ENCODE data around the gene DNAJA3. TPM values are rescaled to one million over a fixed set of nuclear protein-coding genes. Genes with fewer than 3 reads are reported as not detected.

DNAJA3 gene
- total and polyA plus RNA-seq, 5 donors, result 40.4 to 54.0 (median 48.4) TPM

DNA sequence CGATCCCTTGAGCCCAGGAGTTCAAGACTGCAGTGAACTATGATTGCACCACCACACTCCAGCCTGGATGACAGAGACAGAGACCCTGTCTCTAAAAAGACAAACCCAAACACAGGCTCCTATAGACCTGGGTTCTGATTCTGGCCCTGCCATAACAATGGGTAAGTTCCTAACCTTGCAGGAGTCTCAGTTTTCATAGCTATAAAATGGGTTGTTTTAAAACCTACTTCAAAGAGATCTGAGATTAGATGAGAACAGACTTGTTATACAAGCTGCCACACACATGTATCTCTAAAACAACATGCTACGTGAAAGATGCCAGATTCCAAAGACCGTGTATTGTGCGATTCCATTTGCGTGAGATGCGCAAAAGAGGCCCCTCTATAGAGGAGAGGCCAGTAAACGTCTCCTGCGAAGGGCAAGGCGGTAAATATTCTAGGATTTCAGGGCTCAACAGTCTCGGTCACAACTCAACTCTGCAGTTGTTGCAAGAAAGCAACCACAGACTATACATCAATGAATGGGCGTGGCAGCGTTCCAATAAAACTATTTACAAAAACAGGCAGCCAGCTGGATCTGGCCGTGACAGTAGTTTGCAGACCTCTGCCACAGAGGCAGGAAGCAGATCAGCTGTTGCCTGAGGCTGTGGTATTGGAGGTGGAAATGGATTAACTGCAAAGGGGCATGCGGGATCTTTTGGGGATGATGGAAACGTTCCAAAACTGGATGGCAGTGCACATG is 15.2 kb upstream of the DNAJA3 start:
- intact Hi-C loops (cut with DNase I), result no loop called here
- Histone ChIP-seq H3K4me3 (ENCODE audit: low read length) (no peak overlapping the region), H3K27ac (ENCODE audit: low read length) (no peak overlapping the region), H3K27me3 (ENCODE audit: control insufficient read depth, insufficient read depth) (no peaks in the 10 kb centered on the region), H3K9me3 (ENCODE audit: control insufficient read depth, low read length) (no peaks in the 10 kb centered on the region), H3K4me1 (ENCODE audit: control insufficient read depth, insufficient read depth, low read length) (peaks cover 3% of the 10 kb centered on the region)
- peak; percentile 45 to 81 (median 65) for DNase-seq
- 61% methylated on average over 15 of the region's 15 CpGs for WGBS
- peak in 1 of 2 donors; percentile 2 for ATAC-seq

DNA sequence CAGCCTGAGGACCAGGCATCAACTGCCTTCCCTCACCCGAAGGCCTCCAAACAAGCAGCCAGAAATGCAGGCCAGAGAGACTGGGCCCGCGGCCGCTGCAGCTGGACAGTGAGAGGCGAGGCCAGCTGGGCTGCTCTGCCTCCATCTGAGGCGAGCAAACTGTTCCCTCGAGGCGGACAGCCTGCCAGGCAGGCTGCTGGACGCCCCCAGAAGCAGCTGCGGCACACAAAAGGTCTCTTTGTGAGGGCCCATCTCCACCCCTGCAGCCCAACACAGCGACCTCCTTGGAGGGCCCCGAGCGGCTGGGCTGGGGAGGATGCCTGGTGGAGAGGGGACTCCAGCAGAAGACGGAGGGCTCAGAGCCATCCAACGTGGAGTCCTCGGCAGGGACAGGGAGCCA is 14.0 kb upstream of the DNAJA3 start:
- intact Hi-C loops (cut with DNase I), result no loop called here
- 57% methylated on average over 16 of the region's 16 CpGs for WGBS
- H3K9me3 ChIP-seq (ENCODE audit: control insufficient read depth, low read length), result no peaks in the 10 kb centered on the region
- H3K27ac ChIP-seq (ENCODE audit: low read length), result no peak overlapping the region
- ATAC-seq (peak; percentile 52 to 74), DNase-seq (peak; percentile 87 to 96 (median 94))
- no peaks in the 10 kb centered on the region for H3K27me3 ChIP-seq (ENCODE audit: control insufficient read depth, insufficient read depth)
- peaks cover 3% of the 10 kb centered on the region for H3K4me1 ChIP-seq (ENCODE audit: control insufficient read depth, insufficient read depth, low read length)
- no peak overlapping the region for H3K4me3 ChIP-seq (ENCODE audit: low read length)

DNA sequence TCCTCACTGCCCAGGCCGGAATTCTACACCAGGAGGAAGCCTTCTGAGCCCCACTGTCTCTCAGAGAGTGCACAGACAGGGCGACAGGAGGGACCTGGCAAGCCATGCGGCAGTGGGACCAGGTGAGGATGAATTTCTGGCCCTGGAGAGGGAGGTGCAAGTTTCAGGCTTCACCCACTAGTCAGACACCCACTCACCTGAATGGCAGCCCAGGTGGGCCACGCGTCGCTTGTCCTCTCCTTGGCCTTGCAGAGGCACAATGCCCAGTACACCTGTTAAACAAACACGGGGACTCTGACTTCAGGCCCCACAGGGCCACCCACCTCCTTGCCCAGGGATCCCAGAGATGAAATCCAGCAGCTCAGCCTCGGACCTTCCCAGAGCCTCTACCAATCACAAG is 13.5 kb upstream of the DNAJA3 start:
- 78% methylated on average over 8 of the region's 8 CpGs for WGBS
- no peaks in the 10 kb centered on the region for H3K9me3 ChIP-seq (ENCODE audit: control insufficient read depth, low read length)
- no peak overlapping the region for H3K27ac ChIP-seq (ENCODE audit: low read length)
- H3K4me1 ChIP-seq (ENCODE audit: control insufficient read depth, insufficient read depth, low read length), result peaks cover 3% of the 10 kb centered on the region
- no peak for ATAC-seq
- H3K4me3 ChIP-seq (ENCODE audit: low read length), result no peak overlapping the region
- H3K27me3 ChIP-seq (ENCODE audit: control insufficient read depth, insufficient read depth), result no peaks in the 10 kb centered on the region
- intact Hi-C loops (cut with DNase I), result no loop called here
- no peak for DNase-seq

DNA sequence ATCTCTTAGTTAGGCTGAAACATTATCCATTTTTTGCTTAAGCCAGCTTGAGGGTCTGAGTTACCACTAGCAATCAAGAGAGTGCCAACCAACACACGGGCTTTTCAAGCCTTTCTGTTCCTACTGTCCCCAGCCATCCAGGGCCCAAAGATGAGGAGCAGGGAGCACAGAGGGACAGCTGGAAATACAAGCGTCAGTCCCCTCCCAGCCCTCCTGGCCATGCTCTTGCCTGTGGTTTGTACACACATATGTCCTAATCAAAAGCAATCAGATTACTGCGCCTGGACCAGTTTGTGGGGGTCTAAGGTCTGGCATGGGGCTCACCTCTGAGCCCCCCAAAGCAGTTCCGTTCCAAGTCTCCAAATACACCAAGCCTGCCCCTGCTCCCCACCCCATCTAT is 12.8 kb upstream of the DNAJA3 start:
- peaks cover 3% of the 10 kb centered on the region for H3K4me1 ChIP-seq (ENCODE audit: control insufficient read depth, insufficient read depth, low read length)
- WGBS, result 93% methylated on average over 4 of the region's 4 CpGs
- no peak for ATAC-seq

DNA sequence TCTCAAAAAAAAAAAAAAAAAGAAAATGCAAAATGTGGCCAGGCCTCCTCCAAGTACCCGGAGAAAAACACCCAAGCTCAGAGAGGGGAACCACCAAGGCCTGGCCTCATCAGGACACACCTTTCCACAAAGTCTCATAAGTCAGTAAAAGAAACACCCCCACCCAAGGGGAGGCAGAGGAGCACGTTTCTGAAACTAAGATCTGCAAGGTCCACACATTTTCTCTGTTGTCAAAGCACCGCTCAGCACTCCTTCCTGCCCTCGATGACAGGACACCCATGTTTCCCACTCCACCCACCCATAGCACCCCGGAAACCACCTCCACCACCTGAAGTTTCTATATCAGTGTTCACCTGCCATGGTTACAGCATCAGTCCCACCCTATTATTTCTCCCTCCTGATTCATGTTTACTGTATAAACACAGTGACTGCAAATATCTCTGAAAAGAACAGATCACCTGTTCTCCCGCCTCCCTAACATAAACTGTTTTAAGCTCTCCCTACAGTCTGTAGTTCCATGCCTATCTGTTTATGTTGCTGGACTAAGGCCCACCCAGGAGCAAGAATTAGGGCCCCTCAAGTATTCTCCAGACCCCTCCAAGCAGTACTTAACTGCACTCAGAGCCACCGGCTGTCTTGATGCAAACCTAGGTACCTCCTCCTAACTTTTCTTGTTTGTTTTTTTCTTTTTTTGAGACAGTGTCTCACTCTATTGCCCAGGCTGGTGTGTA is 11.3 kb upstream of the DNAJA3 start:
- intact Hi-C loops (cut with DNase I), result no loop called here
- WGBS, result 89% methylated on average over 7 of the region's 7 CpGs
- Histone ChIP-seq H3K4me1 (ENCODE audit: control insufficient read depth, insufficient read depth, low read length) (peaks cover 3% of the 10 kb centered on the region), H3K4me3 (ENCODE audit: low read length) (no peak overlapping the region), H3K27ac (ENCODE audit: low read length) (no peak overlapping the region), H3K9me3 (ENCODE audit: control insufficient read depth, low read length) (no peaks in the 10 kb centered on the region), H3K27me3 (ENCODE audit: control insufficient read depth, insufficient read depth) (no peaks in the 10 kb centered on the region)
- ATAC-seq, result no peak
- no peak for DNase-seq

More for the DNA sequence above, 12.8 kb upstream of the DNAJA3 start:
- DNase-seq, result no peak
- intact Hi-C loops (cut with DNase I), result no loop called here
- no peaks in the 10 kb centered on the region for H3K27me3 ChIP-seq (ENCODE audit: control insufficient read depth, insufficient read depth)
- H3K27ac ChIP-seq (ENCODE audit: low read length), result no peak overlapping the region
- H3K4me3 ChIP-seq (ENCODE audit: low read length), result no peak overlapping the region
- no peaks in the 10 kb centered on the region for H3K9me3 ChIP-seq (ENCODE audit: control insufficient read depth, low read length)

DNA sequence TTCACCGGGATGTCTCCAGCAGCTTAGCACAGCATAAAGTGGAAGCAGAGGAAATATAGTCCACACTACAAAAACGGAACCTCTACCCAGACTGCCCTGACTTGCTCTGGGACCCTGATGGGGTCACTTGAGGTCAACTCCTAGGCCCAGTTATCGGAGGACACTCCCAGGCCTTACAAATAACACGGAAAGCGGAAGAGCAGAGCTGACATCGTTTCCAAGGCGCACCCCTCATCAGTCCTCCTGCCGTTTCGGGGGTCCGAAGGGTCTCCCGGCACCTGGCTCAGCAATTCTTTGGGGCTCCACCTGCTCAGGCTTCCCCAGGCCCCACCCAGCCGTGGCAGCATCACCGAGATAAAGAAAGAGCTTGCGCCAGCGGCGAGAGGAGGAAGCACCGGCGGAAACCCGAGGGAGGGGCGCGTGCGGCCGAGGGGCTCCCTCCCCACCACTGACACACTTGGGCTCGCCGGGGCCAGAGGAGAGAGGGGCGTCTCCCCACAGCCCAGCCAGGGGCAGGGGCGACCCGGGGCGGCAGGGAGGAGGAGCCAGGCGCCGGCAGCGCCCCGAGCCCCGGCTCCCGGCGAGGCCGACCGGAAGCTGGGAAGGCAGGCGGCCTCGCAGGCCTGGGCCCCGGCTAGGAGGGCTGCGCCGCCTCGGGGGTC is 10.0 kb upstream of the DNAJA3 start:
- intact Hi-C loops (cut with DNase I), result no loop called here
- peaks cover 3% of the 10 kb centered on the region for H3K4me1 ChIP-seq (ENCODE audit: control insufficient read depth, insufficient read depth, low read length)
- H3K4me3 ChIP-seq (ENCODE audit: low read length), result peak overlapping the region; percentile 91
- no peaks in the 10 kb centered on the region for H3K27me3 ChIP-seq (ENCODE audit: control insufficient read depth, insufficient read depth)
- WGBS, result 2% methylated on average over 44 of the region's 44 CpGs
- H3K9me3 ChIP-seq (ENCODE audit: control insufficient read depth, low read length), result no peaks in the 10 kb centered on the region
- ATAC-seq (peak; percentile 3 to 49), DNase-seq (peak; percentile 59 to 85 (median 84))
- H3K27ac ChIP-seq (ENCODE audit: low read length), result peak overlapping the region; percentile 9

DNA sequence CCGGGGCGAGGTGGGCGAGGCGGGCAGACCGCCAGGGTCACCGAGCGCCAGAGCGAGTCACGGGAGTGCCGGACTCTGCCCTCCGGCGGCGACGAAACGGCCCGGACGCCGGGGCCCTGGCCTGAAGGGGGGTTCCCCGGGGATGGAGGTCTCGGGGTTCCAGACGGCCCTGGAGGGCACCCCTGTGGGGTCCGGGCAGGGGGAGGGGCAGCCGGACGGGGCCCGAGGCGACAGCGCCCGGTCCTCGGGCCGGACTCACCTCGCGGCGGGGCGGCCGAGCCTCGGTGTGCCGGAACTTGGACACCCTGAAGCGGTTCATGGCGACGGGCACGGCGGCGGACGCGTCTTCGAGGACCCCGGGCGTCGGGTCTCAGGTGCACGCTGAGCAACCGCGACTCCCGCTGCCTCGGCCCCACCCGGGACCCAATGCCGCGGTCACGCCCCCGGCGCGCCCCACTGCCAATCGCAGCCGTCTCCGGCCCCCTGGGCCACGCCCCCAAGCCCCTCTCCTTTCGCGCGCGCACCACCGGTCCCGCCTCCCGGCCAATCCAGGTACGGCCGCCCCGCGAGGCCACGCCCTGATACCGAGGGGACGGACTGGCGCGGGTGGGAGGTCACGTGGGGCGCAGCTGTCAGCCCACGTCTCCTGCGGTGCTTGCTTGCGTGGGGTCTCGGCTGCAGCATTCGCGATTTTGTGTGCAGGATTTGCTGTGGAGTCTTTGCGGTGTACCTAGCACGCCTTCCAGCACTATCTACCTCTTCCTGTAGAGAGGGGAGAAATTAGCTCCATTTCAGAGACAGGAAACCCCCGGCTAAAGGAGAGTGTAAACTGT is 9.3 kb upstream of the DNAJA3 start, which contains the start of gene CORO7:
TSS of gene CORO7 (minus strand) at position 397 of the 833 bp plus-strand sequence. CDS start at position 319, 78 bp downstream.
- WGBS, result under 1% methylated on average over 91 of the region's 92 CpGs
- DNase-seq (peak; percentile 98 to 99 (median 99)), ATAC-seq (peak; percentile 95 to 96)
- peaks cover 3% of the 10 kb centered on the region for H3K4me1 ChIP-seq (ENCODE audit: control insufficient read depth, insufficient read depth, low read length)
- peak within 1 kb of the TSS; percentile 91 for H3K4me3 ChIP-seq (ENCODE audit: low read length)
- H3K9me3 ChIP-seq (ENCODE audit: control insufficient read depth, low read length), result no peaks in the 10 kb centered on the region
- no peaks in the 10 kb centered on the region for H3K27me3 ChIP-seq (ENCODE audit: control insufficient read depth, insufficient read depth)
- intact Hi-C loops (cut with DNase I), result no loop called here
- H3K27ac ChIP-seq (ENCODE audit: low read length), result peak within 1 kb of the TSS; percentile 9

DNA sequence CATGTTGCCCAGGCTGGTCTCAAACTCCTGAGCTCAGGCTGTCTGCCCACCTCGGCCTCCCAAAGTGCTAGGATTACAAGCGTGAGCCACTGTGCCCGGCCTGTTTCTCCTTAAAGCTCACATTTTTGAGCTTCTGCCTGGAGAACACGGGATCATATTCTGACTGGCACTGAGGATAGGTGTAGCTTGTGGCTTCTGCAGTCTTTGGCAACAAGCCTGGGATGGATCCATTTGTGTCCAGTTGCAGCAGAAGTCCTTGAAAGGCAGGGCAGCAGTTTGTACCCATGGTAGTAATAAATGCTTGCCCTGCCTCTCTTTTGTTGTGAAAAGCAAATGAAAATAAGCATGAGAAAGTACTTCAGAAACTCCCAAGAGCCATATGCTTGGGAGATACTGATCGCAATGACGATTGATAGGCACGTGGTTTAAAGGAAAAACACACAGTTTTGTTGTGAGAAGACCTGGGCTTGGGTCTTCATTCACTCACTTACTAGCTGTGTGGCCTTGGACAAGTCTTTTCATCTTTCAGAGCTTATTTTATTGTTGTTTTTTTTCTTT is 6.2 kb upstream of the DNAJA3 start:
- DNase-seq, result no peak
- intact Hi-C loops (cut with DNase I), result no loop called here
- Histone ChIP-seq H3K27me3 (ENCODE audit: control insufficient read depth, insufficient read depth) (no peaks in the 10 kb centered on the region), H3K4me1 (ENCODE audit: control insufficient read depth, insufficient read depth, low read length) (peaks cover 3% of the 10 kb centered on the region), H3K9me3 (ENCODE audit: control insufficient read depth, low read length) (no peaks in the 10 kb centered on the region), H3K27ac (ENCODE audit: low read length) (no peak overlapping the region), H3K4me3 (ENCODE audit: low read length) (no peak overlapping the region)
- 80% methylated on average over 7 of the region's 7 CpGs for WGBS
- no peak for ATAC-seq

DNA sequence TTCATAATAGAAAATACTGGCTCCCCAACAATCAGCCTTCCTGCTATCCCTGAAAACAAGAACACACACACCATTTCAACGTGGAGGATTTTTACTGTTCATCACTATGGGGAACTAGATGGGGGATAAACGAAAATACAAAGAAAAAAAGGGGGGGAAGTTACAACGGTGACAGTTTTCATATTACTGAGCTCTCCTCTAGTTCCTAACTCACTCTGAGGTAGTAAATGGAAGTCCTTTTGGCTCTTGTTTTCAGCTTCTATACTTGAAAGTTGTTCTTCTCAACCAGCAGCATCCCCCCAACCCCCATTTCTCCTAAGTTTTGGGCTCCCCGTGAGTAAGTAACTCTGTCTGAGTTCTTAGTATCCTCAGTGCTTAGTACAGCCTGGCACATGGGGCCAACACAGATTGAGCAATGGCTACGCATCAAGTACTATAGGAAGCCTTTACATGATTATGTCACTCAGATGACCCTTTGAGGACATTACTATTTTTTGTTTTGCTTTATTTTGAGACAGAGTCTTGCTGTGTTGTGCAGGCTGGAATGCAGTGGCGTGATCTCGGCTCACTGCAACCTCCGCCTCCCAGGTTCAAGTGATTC is 5.1 kb upstream of the DNAJA3 start:
- H3K4me1 ChIP-seq (ENCODE audit: control insufficient read depth, insufficient read depth, low read length), result peaks cover 2% of the 10 kb centered on the region
- DNase-seq (no peak), ATAC-seq (no peak)
- no peaks in the 10 kb centered on the region for H3K9me3 ChIP-seq (ENCODE audit: control insufficient read depth, low read length)
- H3K4me3 ChIP-seq (ENCODE audit: low read length), result no peak overlapping the region
- H3K27me3 ChIP-seq (ENCODE audit: control insufficient read depth, insufficient read depth), result no peaks in the 10 kb centered on the region
- 74% methylated on average over 8 of the region's 8 CpGs for WGBS
- intact Hi-C loops (cut with DNase I), result no loop called here
- no peak overlapping the region for H3K27ac ChIP-seq (ENCODE audit: low read length)

Data from right cardiac atrium (tissue), 5 donors.